ENCODE measurements around the gene THEMIS2.

DNA sequence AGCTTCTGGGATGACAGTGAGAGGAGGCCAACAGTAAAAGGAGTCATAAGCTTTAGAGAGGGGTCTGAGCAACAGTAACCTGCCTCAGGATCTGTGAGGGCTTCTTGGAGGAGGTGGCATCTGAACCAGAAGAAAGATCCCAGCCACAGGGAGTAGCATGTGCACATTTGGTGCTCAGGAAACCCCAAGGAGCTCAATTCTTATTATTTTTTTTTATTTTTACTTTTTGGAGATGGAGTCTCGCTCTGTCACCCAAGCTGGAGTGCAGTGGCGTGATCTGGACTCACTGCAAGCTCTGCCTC lies 4.7 kb downstream of the THEMIS2 start:
- no peak for TF ChIP-seq TAF1 (IDR thresholded peaks at IDR 0.05; ENCODE audit: low read depth)
- TF ChIP-seq, protein P1, sequence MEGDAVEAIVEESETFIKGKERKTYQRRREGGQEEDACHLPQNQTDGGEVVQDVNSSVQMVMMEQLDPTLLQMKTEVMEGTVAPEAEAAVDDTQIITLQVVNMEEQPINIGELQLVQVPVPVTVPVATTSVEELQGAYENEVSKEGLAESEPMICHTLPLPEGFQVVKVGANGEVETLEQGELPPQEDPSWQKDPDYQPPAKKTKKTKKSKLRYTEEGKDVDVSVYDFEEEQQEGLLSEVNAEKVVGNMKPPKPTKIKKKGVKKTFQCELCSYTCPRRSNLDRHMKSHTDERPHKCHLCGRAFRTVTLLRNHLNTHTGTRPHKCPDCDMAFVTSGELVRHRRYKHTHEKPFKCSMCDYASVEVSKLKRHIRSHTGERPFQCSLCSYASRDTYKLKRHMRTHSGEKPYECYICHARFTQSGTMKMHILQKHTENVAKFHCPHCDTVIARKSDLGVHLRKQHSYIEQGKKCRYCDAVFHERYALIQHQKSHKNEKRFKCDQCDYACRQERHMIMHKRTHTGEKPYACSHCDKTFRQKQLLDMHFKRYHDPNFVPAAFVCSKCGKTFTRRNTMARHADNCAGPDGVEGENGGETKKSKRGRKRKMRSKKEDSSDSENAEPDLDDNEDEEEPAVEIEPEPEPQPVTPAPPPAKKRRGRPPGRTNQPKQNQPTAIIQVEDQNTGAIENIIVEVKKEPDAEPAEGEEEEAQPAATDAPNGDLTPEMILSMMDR (IDR thresholded peaks at IDR 0.05; ENCODE audit: poor library complexity, severe bottlenecking): no peak
- TF ChIP-seq, protein P2, sequence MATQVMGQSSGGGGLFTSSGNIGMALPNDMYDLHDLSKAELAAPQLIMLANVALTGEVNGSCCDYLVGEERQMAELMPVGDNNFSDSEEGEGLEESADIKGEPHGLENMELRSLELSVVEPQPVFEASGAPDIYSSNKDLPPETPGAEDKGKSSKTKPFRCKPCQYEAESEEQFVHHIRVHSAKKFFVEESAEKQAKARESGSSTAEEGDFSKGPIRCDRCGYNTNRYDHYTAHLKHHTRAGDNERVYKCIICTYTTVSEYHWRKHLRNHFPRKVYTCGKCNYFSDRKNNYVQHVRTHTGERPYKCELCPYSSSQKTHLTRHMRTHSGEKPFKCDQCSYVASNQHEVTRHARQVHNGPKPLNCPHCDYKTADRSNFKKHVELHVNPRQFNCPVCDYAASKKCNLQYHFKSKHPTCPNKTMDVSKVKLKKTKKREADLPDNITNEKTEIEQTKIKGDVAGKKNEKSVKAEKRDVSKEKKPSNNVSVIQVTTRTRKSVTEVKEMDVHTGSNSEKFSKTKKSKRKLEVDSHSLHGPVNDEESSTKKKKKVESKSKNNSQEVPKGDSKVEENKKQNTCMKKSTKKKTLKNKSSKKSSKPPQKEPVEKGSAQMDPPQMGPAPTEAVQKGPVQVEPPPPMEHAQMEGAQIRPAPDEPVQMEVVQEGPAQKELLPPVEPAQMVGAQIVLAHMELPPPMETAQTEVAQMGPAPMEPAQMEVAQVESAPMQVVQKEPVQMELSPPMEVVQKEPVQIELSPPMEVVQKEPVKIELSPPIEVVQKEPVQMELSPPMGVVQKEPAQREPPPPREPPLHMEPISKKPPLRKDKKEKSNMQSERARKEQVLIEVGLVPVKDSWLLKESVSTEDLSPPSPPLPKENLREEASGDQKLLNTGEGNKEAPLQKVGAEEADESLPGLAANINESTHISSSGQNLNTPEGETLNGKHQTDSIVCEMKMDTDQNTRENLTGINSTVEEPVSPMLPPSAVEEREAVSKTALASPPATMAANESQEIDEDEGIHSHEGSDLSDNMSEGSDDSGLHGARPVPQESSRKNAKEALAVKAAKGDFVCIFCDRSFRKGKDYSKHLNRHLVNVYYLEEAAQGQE (IDR thresholded peaks at IDR 0.05; ENCODE audit: borderline replicate concordance): no peak

Data from neural cell (in vitro differentiated cells).